WTC11 (cell line): Measurements from ENCODE around the gene FHAD1. TPM values are rescaled to one million over a fixed set of nuclear protein-coding genes. Genes with fewer than 3 reads are reported as not detected.

Experiments
- ATAC-seq: fragments of 200-7000 bp; cut with Tn5 transposase; 2 replicates; pipeline ENCODE4 v1.10.0; 2021; ENCODE audit warnings: mild to moderate bottlenecking, moderate library complexity
- CTCF ChIA-PET: fragments of 300-600 bp; sonication (Branson Sonifier 250); formaldehyde crosslinking; loops from one replicate; lab custom pipeline; 2021; ENCODE audit warnings: antibody characterized with exemption; lab: Charles Lee
- POLR2A ChIA-PET: fragments of 350-600 bp; sonication (Branson Sonifier 250); formaldehyde crosslinking; loops from one replicate; lab custom pipeline; 2021; ENCODE audit warnings: antibody characterized with exemption; lab: Charles Lee
- DNase-seq: peaks from one replicate; pipeline ENCODE4 v3.0.0; 2021; ENCODE audit warnings: low spot score
- H3K27ac Mint-ChIP-seq: 2 replicates; pipeline ENCODE4 v1.8.0; 2021; ENCODE audit warnings: mixed read lengths
- H3K27me3 Mint-ChIP-seq: 2 replicates; pipeline ENCODE4 v1.8.0; 2021; ENCODE audit warnings: low read depth, mild to moderate bottlenecking, moderate library complexity, mixed read lengths
- H3K36me3 Mint-ChIP-seq: 2 replicates; pipeline ENCODE4 v1.8.0; 2021; ENCODE audit warnings: mixed read lengths
- H3K4me1 Mint-ChIP-seq: 2 replicates; pipeline ENCODE4 v1.8.0; 2022; ENCODE audit warnings: mixed read lengths
- H3K4me3 Mint-ChIP-seq: 2 replicates; pipeline ENCODE4 v1.8.0; 2021; ENCODE audit warnings: mild to moderate bottlenecking, moderate library complexity, mixed read lengths
- H3K9me3 Mint-ChIP-seq: 2 replicates; pipeline ENCODE4 v1.8.0; 2021; ENCODE audit warnings: mixed read lengths
- ARID4B ChIP-seq: sonication (generic); formaldehyde crosslinking; IDR thresholded peaks from 2 replicates; pipeline ENCODE4 v1.8.0; 2023; ENCODE audit warnings: missing genetic modification reagents, mild to moderate bottlenecking, borderline replicate concordance
- CREB1 ChIP-seq: sonication (generic); formaldehyde crosslinking; IDR thresholded peaks from 2 replicates; pipeline ENCODE4 v1.8.0; 2023; ENCODE audit warnings: mild to moderate bottlenecking, missing genetic modification reagents
- E2F1 ChIP-seq: sonication (generic); formaldehyde crosslinking; IDR thresholded peaks from 2 replicates; pipeline ENCODE4 v1.8.0; 2022; ENCODE audit warnings: mild to moderate bottlenecking, missing genetic modification reagents
- EMX1 ChIP-seq: fragments of 250-450 bp; sonication (Bioruptor Pico); IDR thresholded peaks from 2 replicates; pipeline ENCODE4 v1.8.0; 2021; ENCODE audit warnings: mild to moderate bottlenecking
- GRHL2 ChIP-seq: fragments of 250-450 bp; sonication (Bioruptor Pico); IDR thresholded peaks from 2 replicates; pipeline ENCODE4 v1.8.0; 2022; ENCODE audit warnings: mild to moderate bottlenecking, moderate library complexity; ENCODE audit not compliant: insufficient replicate concordance, severe bottlenecking
- NFATC4 ChIP-seq: fragments of 250-450 bp; sonication (Bioruptor Pico); IDR thresholded peaks from 2 replicates; pipeline ENCODE4 v1.9.0; 2021; ENCODE audit warnings: mild to moderate bottlenecking
- NFYB ChIP-seq: sonication (generic); formaldehyde crosslinking; conservative IDR thresholded peaks from 2 replicates; pipeline ENCODE4 v1.8.0; 2022; ENCODE audit warnings: low read depth, missing genetic modification reagents
- NR1H2 ChIP-seq: sonication (generic); formaldehyde crosslinking; IDR thresholded peaks from 2 replicates; pipeline ENCODE4 v1.9.0; 2021; ENCODE audit warnings: mild to moderate bottlenecking, moderate library complexity, missing genetic modification reagents
- NR2C2 ChIP-seq: sonication (generic); formaldehyde crosslinking; IDR thresholded peaks from 2 replicates; pipeline ENCODE4 v1.8.0; 2022; ENCODE audit warnings: mild to moderate bottlenecking, missing genetic modification reagents
- ZMAT4 ChIP-seq: fragments of 250-450 bp; sonication (Bioruptor Pico); IDR thresholded peaks from 2 replicates; pipeline ENCODE4 v1.9.0; 2021; ENCODE audit warnings: mild to moderate bottlenecking
- ZNF138 ChIP-seq: sonication (generic); formaldehyde crosslinking; conservative IDR thresholded peaks from 2 replicates; pipeline ENCODE4 v1.8.1; 2022; ENCODE audit warnings: mild to moderate bottlenecking, moderate library complexity, missing genetic modification reagents
- ZNF232 ChIP-seq: sonication (generic); formaldehyde crosslinking; IDR thresholded peaks from 2 replicates; pipeline ENCODE4 v1.8.0; 2022; ENCODE audit warnings: mild to moderate bottlenecking, missing genetic modification reagents
- ZNF671 ChIP-seq: fragments of 250-450 bp; sonication (Bioruptor Pico); IDR thresholded peaks from 2 replicates; pipeline ENCODE4 v1.8.0; 2021; ENCODE audit warnings: mild to moderate bottlenecking
- total RNA-seq: library from RNA; stranded (reverse); gene quantifications from 3 replicates; pipeline ENCODE4 v1.2.3, GENCODE V29; 2021
- TF ChIP-seq, protein P1 (sequence below): sonication (generic); formaldehyde crosslinking; IDR thresholded peaks from 2 replicates; pipeline ENCODE4 v1.8.1; 2023; ENCODE audit warnings: mild to moderate bottlenecking, missing genetic modification reagents
- TF ChIP-seq, protein P2 (sequence below): sonication (generic); formaldehyde crosslinking; IDR thresholded peaks from 2 replicates; pipeline ENCODE4 v1.8.1; 2022; ENCODE audit warnings: low read depth, mild to moderate bottlenecking, moderate library complexity, missing genetic modification reagents, borderline replicate concordance
- TF ChIP-seq, protein P3 (sequence below): sonication (generic); formaldehyde crosslinking; IDR thresholded peaks from 2 replicates; pipeline ENCODE4 v1.8.1; 2022; ENCODE audit warnings: missing genetic modification reagents, borderline replicate concordance
- TF ChIP-seq, protein P4 (sequence below): sonication (generic); formaldehyde crosslinking; IDR thresholded peaks from 2 replicates; pipeline ENCODE4 v1.8.1; 2023; ENCODE audit warnings: mild to moderate bottlenecking, missing genetic modification reagents, moderate library complexity
- TF ChIP-seq, protein P5 (sequence below): sonication (generic); formaldehyde crosslinking; IDR thresholded peaks from 2 replicates; pipeline ENCODE4 v1.8.1; 2022; ENCODE audit warnings: mild to moderate bottlenecking, missing genetic modification reagents, moderate library complexity, borderline replicate concordance
- TF ChIP-seq, protein P6 (sequence below): sonication (generic); formaldehyde crosslinking; IDR thresholded peaks from 2 replicates; pipeline ENCODE4 v1.8.1; 2023; ENCODE audit warnings: mild to moderate bottlenecking, missing genetic modification reagents

The FHAD1 gene
- total RNA-seq, 1 experiment from 2014 or later: 3.0 TPM

GRCh38 chr1:15380601-15381508 is 133.8 kb downstream of the FHAD1 start (continued):
- no peak for TF ChIP-seq NR1H2 (CRISPR knock-in tag)
- no peak for TF ChIP-seq GRHL2 (CRISPR knock-in tag)
- TF ChIP-seq, protein P1, sequence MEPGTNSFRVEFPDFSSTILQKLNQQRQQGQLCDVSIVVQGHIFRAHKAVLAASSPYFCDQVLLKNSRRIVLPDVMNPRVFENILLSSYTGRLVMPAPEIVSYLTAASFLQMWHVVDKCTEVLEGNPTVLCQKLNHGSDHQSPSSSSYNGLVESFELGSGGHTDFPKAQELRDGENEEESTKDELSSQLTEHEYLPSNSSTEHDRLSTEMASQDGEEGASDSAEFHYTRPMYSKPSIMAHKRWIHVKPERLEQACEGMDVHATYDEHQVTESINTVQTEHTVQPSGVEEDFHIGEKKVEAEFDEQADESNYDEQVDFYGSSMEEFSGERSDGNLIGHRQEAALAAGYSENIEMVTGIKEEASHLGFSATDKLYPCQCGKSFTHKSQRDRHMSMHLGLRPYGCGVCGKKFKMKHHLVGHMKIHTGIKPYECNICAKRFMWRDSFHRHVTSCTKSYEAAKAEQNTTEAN (CRISPR knock-in tag): no peak
- no peak for TF ChIP-seq ZMAT4 (CRISPR knock-in tag)
- no peak for TF ChIP-seq ZNF232 (CRISPR knock-in tag)

- no peak for TF ChIP-seq CREB1 (CRISPR knock-in tag)
- TF ChIP-seq, protein P2, sequence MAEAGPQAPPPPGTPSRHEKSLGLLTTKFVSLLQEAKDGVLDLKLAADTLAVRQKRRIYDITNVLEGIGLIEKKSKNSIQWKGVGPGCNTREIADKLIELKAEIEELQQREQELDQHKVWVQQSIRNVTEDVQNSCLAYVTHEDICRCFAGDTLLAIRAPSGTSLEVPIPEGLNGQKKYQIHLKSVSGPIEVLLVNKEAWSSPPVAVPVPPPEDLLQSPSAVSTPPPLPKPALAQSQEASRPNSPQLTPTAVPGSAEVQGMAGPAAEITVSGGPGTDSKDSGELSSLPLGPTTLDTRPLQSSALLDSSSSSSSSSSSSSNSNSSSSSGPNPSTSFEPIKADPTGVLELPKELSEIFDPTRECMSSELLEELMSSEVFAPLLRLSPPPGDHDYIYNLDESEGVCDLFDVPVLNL (CRISPR knock-in tag): no peak
- TF ChIP-seq, protein P3, sequence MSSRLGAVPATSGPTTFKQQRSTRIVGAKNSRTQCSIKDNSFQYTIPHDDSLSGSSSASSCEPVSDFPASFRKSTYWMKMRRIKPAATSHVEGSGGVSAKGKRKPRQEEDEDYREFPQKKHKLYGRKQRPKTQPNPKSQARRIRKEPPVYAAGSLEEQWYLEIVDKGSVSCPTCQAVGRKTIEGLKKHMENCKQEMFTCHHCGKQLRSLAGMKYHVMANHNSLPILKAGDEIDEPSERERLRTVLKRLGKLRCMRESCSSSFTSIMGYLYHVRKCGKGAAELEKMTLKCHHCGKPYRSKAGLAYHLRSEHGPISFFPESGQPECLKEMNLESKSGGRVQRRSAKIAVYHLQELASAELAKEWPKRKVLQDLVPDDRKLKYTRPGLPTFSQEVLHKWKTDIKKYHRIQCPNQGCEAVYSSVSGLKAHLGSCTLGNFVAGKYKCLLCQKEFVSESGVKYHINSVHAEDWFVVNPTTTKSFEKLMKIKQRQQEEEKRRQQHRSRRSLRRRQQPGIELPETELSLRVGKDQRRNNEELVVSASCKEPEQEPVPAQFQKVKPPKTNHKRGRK (CRISPR knock-in tag): no peak
- TF ChIP-seq, protein P4, sequence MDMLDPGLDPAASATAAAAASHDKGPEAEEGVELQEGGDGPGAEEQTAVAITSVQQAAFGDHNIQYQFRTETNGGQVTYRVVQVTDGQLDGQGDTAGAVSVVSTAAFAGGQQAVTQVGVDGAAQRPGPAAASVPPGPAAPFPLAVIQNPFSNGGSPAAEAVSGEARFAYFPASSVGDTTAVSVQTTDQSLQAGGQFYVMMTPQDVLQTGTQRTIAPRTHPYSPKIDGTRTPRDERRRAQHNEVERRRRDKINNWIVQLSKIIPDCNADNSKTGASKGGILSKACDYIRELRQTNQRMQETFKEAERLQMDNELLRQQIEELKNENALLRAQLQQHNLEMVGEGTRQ (CRISPR knock-in tag): no peak
- TF ChIP-seq, protein P5, sequence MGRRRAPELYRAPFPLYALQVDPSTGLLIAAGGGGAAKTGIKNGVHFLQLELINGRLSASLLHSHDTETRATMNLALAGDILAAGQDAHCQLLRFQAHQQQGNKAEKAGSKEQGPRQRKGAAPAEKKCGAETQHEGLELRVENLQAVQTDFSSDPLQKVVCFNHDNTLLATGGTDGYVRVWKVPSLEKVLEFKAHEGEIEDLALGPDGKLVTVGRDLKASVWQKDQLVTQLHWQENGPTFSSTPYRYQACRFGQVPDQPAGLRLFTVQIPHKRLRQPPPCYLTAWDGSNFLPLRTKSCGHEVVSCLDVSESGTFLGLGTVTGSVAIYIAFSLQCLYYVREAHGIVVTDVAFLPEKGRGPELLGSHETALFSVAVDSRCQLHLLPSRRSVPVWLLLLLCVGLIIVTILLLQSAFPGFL (CRISPR knock-in tag): no peak
- no peak for TF ChIP-seq E2F1 (CRISPR knock-in tag)
- no peak for TF ChIP-seq ARID4B (CRISPR knock-in tag)
- TF ChIP-seq EMX1 (CRISPR knock-in tag): no peak
- TF ChIP-seq ZNF671 (CRISPR knock-in tag): no peak
- TF ChIP-seq ZNF138: no peak
- no peak for TF ChIP-seq NR2C2 (CRISPR knock-in tag)
- no peak for TF ChIP-seq NFYB (CRISPR knock-in tag)
- no peak for TF ChIP-seq NFATC4 (CRISPR knock-in tag)
- TF ChIP-seq, protein P6, sequence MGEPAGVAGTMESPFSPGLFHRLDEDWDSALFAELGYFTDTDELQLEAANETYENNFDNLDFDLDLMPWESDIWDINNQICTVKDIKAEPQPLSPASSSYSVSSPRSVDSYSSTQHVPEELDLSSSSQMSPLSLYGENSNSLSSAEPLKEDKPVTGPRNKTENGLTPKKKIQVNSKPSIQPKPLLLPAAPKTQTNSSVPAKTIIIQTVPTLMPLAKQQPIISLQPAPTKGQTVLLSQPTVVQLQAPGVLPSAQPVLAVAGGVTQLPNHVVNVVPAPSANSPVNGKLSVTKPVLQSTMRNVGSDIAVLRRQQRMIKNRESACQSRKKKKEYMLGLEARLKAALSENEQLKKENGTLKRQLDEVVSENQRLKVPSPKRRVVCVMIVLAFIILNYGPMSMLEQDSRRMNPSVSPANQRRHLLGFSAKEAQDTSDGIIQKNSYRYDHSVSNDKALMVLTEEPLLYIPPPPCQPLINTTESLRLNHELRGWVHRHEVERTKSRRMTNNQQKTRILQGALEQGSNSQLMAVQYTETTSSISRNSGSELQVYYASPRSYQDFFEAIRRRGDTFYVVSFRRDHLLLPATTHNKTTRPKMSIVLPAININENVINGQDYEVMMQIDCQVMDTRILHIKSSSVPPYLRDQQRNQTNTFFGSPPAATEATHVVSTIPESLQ: no peak
- ChIA-PET POLR2A (no interaction called here), CTCF (interaction anchor here (0.7 kb wide), 1 partner anchor 9 kb away, joined by 3 read pairs; no protein-coding TSS in a partner anchor)
- H3K9me3 Mint-ChIP-seq: no peaks in the 10 kb centered on the region
- peaks cover 63% of the 10 kb centered on the region for H3K4me1 Mint-ChIP-seq
- no peak overlapping the region for H3K27ac Mint-ChIP-seq
- DNase-seq: no peak
- no peak overlapping the region for H3K4me3 Mint-ChIP-seq
- no peak for ATAC-seq
- peaks cover 70% of the 10 kb centered on the region for H3K27me3 Mint-ChIP-seq
- no peaks in the 10 kb centered on the region for H3K36me3 Mint-ChIP-seq
Measured at GRCh38 chr1:15381805-15382204, 134.8 kb downstream of the FHAD1 start.
